GM19328 (cell line): Measurements from ENCODE around the gene PLPPR1.
"Not testable (repeated sequence)": the region's sequence is repeated elsewhere in the genome, so short reads cannot be mapped to it uniquely, and the experiment has no call there.

Experiments
- ATAC-seq: cut with Tn5 transposase; IDR thresholded peaks from one replicate; pipeline ENCODE4 v1.9.1; 2021; ENCODE audit warnings: mild to moderate bottlenecking, moderate library complexity; ENCODE audit not compliant: unreplicated experiment

The PLPPR1 gene

GRCh38 chr9:101274971-101275768, 246.6 kb downstream of the PLPPR1 start:
- no peak for ATAC-seq

GRCh38 chr9:101275769-101276250, 247.3 kb downstream of the PLPPR1 start:
- no peak for ATAC-seq

GRCh38 chr9:101291043-101291442, 262.5 kb downstream of the PLPPR1 start:
- ATAC-seq = not testable (repeated sequence)

GRCh38 chr9:101299901-101300300, 271.4 kb downstream of the PLPPR1 start:
- ATAC-seq = no peak

DNA sequence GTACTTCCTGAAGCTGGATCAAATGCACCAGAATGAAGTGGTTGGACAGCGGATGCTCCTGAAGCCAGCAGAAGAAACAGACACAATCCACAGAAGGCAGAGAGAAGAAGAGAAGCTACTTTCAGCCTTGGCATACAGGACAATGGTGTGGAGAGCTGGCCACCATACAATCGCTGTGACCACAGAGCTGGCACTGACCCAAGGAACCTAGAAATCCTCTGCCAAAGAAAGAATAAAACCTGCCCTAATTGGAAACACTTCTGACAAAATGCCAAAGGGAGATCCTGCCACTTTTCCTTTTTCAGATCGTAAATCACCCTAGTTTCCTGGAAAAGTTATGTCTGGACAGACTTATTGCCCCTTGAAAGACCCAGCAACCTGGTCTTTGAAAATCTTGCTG, 278.5 kb downstream of the PLPPR1 start:
- ATAC-seq = no peak

DNA sequence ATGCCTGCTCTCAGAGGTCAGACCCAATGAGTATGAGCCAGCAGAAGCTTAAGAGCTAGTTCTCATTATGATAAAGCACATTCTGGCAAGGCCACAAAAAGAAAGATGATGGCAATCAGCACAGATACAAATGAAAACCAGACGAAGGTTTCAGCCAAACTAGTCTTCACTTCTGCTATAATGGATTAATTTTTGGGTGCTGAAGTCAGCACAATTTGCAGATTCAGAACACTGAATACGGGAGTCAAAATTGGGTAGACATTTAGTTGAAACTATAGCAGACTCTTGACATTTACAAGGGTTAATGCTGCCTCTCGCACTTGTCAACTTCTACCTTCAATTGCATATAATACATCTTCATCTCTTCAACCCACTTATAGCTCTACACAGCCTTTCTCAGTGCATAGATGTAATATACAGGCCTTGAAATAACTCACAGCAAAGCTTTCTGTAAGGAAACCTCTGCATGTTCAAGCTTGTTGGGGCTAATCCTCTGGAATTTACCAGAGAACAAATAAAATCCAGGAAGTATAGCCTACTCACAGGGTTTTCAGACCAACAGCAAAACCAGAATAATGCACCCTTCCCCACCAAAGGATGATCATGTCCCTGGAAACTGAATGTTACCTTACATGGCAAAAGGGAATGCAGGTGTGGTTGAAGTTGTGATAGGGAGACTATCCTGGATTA, 279.1 kb downstream of the PLPPR1 start:
- no peak for ATAC-seq

DNA sequence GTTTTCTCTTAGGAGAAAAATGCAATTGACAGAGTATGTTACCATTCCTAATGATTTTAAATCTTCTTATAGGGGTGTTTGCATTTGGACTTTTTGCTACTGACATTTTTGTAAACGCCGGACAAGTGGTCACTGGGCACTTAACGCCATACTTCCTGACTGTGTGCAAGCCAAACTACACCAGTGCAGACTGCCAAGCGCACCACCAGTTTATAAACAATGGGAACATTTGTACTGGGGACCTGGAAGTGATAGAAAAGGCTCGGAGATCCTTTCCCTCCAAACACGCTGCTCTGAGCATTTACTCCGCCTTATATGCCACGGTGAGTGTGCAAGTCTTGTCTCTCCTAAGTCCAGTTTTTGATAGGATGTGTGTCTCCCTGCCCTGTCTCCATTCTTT, 280.6 kb downstream of the PLPPR1 start:
- ATAC-seq = no peak

GRCh38 chr9:101311191-101311590, 282.7 kb downstream of the PLPPR1 start:
- ATAC-seq = no peak

DNA sequence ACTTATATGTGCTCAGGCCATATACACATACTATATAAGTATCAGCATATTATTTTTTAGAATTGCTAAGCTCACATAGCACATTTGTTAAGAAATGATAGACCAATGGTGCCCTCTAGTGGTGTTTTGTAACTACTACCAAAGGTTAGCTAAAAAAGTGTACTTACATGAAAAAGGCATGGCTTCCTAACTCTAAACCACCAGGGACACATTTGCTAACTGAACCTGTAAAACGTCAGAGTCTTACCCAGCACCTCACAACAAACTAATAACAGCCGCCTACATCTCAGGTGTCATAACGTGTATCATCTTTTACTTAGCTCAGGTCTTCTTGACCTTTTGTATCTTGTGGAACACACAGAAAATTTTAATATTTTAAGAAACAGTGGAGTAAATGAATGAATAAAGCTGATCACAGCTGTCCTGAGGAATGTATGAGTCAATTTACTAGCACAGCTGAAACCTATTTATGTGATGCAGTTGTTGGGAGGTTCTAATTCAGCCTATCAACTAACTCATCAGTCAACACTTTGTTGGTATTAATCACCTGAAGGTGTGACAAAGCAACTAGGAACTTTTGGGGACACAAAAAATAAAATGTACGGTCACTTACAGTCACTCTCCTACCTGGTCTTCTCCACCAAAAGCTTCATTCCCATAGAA, 283.4 kb downstream of the PLPPR1 start:
- peak; percentile 75 for ATAC-seq

GRCh38 chr9:101312661-101313060, 284.1 kb downstream of the PLPPR1 start:
- ATAC-seq = no peak

- ATAC-seq = no peak
These were observed 286.6 kb downstream of the PLPPR1 start for GRCh38 chr9:101315112-101315450.

DNA sequence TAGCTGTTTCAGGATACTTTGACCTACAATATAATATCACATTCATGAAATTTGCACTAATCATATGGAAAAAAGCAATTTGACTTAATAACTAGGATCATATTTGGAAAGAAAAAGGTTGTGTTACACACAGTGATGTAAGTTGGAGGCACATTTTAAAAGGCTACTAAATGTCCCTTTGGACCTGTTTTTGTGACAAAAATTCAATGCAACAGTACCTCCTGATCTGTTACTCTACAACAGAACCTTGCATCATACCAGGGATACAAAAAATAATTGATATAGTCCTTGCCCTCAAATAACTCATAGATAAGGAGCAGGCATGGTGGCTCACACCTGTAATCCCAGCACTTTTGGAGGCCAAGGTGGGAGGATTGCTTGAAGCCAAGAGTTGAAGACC, 289.2 kb downstream of the PLPPR1 start:
- no peak for ATAC-seq

DNA sequence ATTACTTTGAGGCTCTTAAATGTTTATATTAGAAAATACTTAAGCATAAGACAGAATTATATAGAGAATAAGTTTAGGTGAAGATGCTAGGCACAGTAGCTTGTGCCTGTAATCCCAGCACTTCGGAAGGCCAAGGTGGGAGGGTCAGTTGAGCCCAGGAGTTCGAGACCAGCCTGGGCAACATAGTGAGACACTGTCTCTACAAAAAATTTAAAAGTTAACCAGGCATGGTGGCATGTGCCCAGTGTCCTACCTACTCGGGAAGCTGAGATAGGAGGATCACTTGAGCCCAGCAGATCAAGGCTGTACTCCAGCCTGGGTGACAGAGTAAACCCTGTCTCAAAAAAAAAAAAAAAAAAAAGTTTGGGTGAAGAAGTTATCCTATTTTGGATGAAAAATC, 294.6 kb downstream of the PLPPR1 start:
- no peak for ATAC-seq

GRCh38 chr9:101324245-101324804, 295.8 kb downstream of the PLPPR1 start:
- no peak for ATAC-seq

DNA sequence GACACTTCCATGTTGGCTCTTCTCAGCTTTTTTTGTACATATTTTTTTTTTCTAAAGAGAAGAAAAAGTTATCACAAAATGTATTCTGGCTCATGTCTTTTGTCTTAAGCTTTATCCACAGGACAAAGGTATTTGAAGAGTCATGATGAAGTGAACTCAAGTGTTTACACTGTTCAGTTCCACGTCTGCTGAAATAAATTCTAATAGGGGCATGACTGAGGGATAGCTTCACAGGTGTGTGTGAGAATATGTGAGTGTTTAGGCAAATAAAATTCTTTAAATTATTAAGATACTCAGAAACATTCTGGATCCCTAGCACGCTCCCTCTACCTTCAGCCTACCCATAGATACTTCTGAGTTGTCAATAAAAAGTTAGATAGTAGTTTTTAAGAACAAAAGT, 296.5 kb downstream of the PLPPR1 start:
- no peak for ATAC-seq

- ATAC-seq = no peak
These were observed 297.5 kb downstream of the PLPPR1 start for GRCh38 chr9:101326035-101326434.

- ATAC-seq = no peak
These were observed 298.0 kb downstream of the PLPPR1 start for GRCh38 chr9:101326501-101326900.

DNA sequence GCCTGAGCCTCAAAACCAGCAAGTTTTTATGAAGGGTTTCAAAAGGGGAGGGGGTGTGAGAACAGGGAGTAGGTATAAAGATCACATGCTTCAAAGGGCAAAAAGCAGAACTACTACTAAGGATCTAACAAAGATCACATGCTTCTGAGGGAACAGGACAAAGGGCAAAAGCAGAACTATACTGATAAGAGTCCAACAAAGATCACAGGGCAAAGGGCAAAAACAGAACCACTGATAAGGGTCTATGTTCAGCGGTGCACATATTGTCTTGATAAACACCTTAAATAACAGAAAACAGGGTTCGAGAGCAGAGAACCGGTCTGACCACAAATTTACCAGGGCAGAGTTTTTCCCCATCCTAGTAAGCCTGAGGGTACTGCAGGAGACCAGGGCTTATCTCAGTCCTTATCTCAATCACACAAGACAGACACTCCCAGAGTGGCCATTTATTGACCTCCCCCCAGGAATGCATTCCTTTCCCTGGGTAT, 298.9 kb downstream of the PLPPR1 start:
- ATAC-seq = not testable (repeated sequence)

GRCh38 chr9:101332362-101332761, 303.8 kb downstream of the PLPPR1 start:
- ATAC-seq = no peak

- no peak for ATAC-seq
These were observed 305.0 kb downstream of the PLPPR1 start for GRCh38 chr9:101333490-101333889.

- ATAC-seq = no peak
These were observed 305.6 kb downstream of the PLPPR1 start for GRCh38 chr9:101333926-101334702.
